Fibroblast of pulmonary artery (primary cell): ENCODE measurements around the gene RANBP17.

Experiments used
- DNase-seq: peaks from one replicate; pipeline ENCODE4 v3.0.0-alpha.2; 2010; ENCODE audit warnings: low read depth
- H3K4me3 ChIP-seq: replicated peaks from 2 replicates; pipeline ENCODE4 v1.5.1; 2011; ENCODE audit warnings: low read depth, mild to moderate bottlenecking, control low read depth, low read length, moderate library complexity
- CTCF ChIP-seq: IDR thresholded peaks from 2 replicates; pipeline ENCODE4 v1.5.1; 2011; ENCODE audit warnings: mild to moderate bottlenecking, control low read depth, low read length, inconsistent platforms; ENCODE audit errors: missing control alignments

The RANBP17 gene

GRCh38 chr5:171246231-171246630 is 384.4 kb downstream of the RANBP17 start:
- no peak overlapping the region for H3K4me3 ChIP-seq
- no peak for DNase-seq
- TF ChIP-seq CTCF, result no peak

GRCh38 chr5:171249460-171249859 is 387.6 kb downstream of the RANBP17 start:
- no peak for TF ChIP-seq CTCF
- no peak for DNase-seq
- H3K4me3 ChIP-seq, result no peak overlapping the region

- no peak for DNase-seq
- no peak for TF ChIP-seq CTCF
- no peak overlapping the region for H3K4me3 ChIP-seq
These were observed 388.9 kb downstream of the RANBP17 start for GRCh38 chr5:171250738-171251137.

- TF ChIP-seq CTCF, result no peak
- DNase-seq, result no peak
- no peak overlapping the region for H3K4me3 ChIP-seq
These were observed 389.7 kb downstream of the RANBP17 start for GRCh38 chr5:171251519-171251918.

- no peak for DNase-seq
- no peak overlapping the region for H3K4me3 ChIP-seq
- TF ChIP-seq CTCF, result no peak
These were observed 390.9 kb downstream of the RANBP17 start for GRCh38 chr5:171252674-171253073.

- no peak for TF ChIP-seq CTCF
- no peak overlapping the region for H3K4me3 ChIP-seq
- no peak for DNase-seq
These were observed 397.1 kb downstream of the RANBP17 start for GRCh38 chr5:171258737-171259415.

- DNase-seq, result no peak
- no peak overlapping the region for H3K4me3 ChIP-seq
- no peak for TF ChIP-seq CTCF
These were observed 399.5 kb downstream of the RANBP17 start for GRCh38 chr5:171261361-171261760.
